Right atrium auricular region (tissue), 2 donors: ENCODE data around the gene MARCHF3. TPM values are rescaled to one million over a fixed set of nuclear protein-coding genes. Genes with fewer than 3 reads are reported as not detected.

Experiments used
- DNase-seq: peaks from one replicate; pipeline ENCODE4 v3.0.0-alpha.2; 2019; ENCODE audit warnings: low spot score
- H3K27ac ChIP-seq, 2 donors: fragments of 200-600 bp; sonication (generic); 1 replicate in 1 of 2; 2 replicates in 1 of 2; pipeline ENCODE4 v1.5.1; 2016 to 2019
- H3K27me3 ChIP-seq, 2 donors: fragments of 200-600 bp; sonication (generic); one replicate each; pipeline versions ENCODE4 v1.5.1 to v1.6.0; 2017 to 2019
- H3K36me3 ChIP-seq: fragments of 200-600 bp; sonication (generic); one replicate; pipeline ENCODE4 v1.5.1; 2016
- H3K4me1 ChIP-seq, 2 donors: fragments of 200-600 bp; sonication (generic); one replicate each; pipeline versions ENCODE4 v1.5.1 to v1.6.0; 2017 to 2019
- H3K4me3 ChIP-seq, 2 donors: fragments of 200-600 bp; sonication (generic); 1 replicate in 1 of 2; 2 replicates in 1 of 2; pipeline ENCODE4 v1.5.1; 2017 to 2019; ENCODE audit warnings: mild to moderate bottlenecking in 1 of 2, moderate library complexity in 1 of 2
- H3K9me3 ChIP-seq, 2 donors: fragments of 200-600 bp; sonication (generic); one replicate each; pipeline ENCODE4 v1.5.1; 2019
- total RNA-seq, 2 donors: library from RNA; depleted of rRNA; stranded (reverse); fragments of >200 nt; gene quantifications; one replicate each; pipeline ENCODE4 v1.1.0, GENCODE V29; 2016
- TF ChIP-seq, protein P1 (sequence below), 2 donors: fragments of 200-600 bp; sonication (generic); IDR thresholded peaks; one replicate each; pipeline ENCODE4 v1.5.1; 2019; ENCODE audit warnings: antibody characterized with exemption in 2 of 2

MARCHF3 gene
- total RNA-seq, 2 donors from 2014 or later = 14.5 to 19.7 TPM

DNA sequence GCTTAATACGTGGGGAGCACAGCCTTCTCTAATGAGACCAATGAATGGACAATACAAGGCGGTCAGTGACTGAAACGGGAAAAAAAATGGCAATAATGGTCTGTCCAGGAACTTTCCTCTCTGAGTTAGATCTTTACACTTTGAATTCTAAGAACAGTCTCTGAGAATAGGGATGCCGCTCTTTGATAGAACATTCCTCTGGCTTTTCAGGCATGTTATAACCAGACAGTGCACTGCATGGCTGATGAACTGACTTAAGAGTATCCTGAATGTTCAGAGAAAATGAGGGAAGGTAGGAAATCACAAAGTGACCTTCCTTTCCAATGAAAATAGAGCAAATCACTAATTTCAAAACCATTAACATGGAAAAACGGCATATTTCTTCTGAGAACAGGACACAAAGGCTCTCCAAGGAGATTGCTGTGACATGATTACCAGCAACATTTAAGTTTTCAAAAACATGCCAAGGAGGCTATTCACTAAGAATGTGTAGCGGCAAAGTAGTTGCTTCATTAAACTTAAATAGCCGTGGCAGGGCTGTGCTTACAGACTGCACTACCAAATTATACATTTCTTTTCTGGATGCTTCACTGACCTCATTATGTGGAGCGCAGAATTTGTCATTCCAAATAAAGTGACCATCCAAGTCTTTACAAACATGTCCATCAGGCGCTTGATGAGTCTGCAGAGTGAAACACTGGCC, 105.9 kb downstream of the MARCHF3 start:
- TF ChIP-seq, protein P1, sequence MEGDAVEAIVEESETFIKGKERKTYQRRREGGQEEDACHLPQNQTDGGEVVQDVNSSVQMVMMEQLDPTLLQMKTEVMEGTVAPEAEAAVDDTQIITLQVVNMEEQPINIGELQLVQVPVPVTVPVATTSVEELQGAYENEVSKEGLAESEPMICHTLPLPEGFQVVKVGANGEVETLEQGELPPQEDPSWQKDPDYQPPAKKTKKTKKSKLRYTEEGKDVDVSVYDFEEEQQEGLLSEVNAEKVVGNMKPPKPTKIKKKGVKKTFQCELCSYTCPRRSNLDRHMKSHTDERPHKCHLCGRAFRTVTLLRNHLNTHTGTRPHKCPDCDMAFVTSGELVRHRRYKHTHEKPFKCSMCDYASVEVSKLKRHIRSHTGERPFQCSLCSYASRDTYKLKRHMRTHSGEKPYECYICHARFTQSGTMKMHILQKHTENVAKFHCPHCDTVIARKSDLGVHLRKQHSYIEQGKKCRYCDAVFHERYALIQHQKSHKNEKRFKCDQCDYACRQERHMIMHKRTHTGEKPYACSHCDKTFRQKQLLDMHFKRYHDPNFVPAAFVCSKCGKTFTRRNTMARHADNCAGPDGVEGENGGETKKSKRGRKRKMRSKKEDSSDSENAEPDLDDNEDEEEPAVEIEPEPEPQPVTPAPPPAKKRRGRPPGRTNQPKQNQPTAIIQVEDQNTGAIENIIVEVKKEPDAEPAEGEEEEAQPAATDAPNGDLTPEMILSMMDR (IDR thresholded peaks at IDR 0.05) = no peak
- Histone ChIP-seq H3K36me3 (no peaks in the 10 kb centered on the region), H3K9me3 (no peaks in the 10 kb centered on the region), H3K27me3 (no peaks in the 10 kb centered on the region), H3K27ac (no peak overlapping the region), H3K4me3 (no peak overlapping the region), H3K4me1 (peaks cover 0 to 27% of the 10 kb centered on the region in 2 donors)
- DNase-seq = no peak

- Histone ChIP-seq H3K36me3 (no peaks in the 10 kb centered on the region), H3K27me3 (no peaks in the 10 kb centered on the region), H3K4me1 (peaks cover 0 to 33% of the 10 kb centered on the region in 2 donors), H3K27ac (peak overlapping the region in 1 of 2 donors; percentile 66), H3K4me3 (no peak overlapping the region), H3K9me3 (no peaks in the 10 kb centered on the region)
- TF ChIP-seq, protein P1 (IDR thresholded peaks at IDR 0.05) = no peak
- DNase-seq = no peak
Measured at GRCh38 chr5:126921241-126922091, 108.9 kb downstream of the MARCHF3 start.

- H3K4me1 ChIP-seq = peaks cover 0 to 33% of the 10 kb centered on the region in 2 donors
- TF ChIP-seq, protein P1 (IDR thresholded peaks at IDR 0.05) = no peak
- no peaks in the 10 kb centered on the region for H3K9me3 ChIP-seq
- no peak overlapping the region for H3K4me3 ChIP-seq
- peak; percentile 63 for DNase-seq
- H3K36me3 ChIP-seq = no peaks in the 10 kb centered on the region
- peak overlapping the region; percentile 59 to 66 for H3K27ac ChIP-seq
- H3K27me3 ChIP-seq = no peaks in the 10 kb centered on the region
Measured at GRCh38 chr5:126920291-126920690, 110.1 kb downstream of the MARCHF3 start.

DNA sequence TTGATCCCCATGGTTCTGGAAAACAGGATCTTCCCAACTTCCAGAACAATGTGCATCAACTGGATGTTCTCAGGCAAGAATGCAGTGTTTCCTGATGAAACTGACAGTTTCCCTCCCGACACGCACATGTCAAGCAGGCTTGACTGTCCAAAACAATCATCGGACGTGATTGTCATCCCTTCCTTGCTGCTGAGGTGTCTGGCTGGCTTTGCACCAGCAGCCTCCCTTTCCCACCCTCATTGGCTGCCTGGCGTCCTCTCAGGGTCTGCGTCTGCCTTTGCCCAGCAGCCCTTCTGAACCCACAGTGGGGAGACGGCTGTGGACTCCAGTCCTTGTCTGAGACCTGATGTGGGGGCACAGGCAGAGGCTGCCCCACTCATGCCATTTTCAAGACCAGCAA, 110.8 kb downstream of the MARCHF3 start:
- H3K36me3 ChIP-seq = no peaks in the 10 kb centered on the region
- H3K27me3 ChIP-seq = no peaks in the 10 kb centered on the region
- DNase-seq = no peak
- peak overlapping the region; percentile 59 to 66 for H3K27ac ChIP-seq
- TF ChIP-seq, protein P1 (IDR thresholded peaks at IDR 0.05) = no peak
- H3K4me1 ChIP-seq = peaks cover 0 to 39% of the 10 kb centered on the region in 2 donors
- H3K9me3 ChIP-seq = no peaks in the 10 kb centered on the region
- no peak overlapping the region for H3K4me3 ChIP-seq

DNA sequence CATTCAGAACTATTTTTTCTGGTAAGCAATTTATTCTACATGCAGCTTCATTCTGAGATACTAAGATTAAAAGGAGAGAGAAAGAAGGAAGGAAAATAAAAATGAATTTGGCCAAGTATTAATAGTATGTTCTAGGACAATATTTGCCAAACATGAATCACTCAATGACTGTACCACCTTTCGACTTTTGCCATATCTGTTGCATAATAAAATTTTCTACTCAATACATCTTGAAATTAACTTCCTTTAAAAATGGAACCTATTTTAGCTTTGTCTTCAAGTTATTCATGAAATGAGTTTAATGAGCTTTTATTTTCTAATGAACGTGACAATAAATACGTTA, 111.8 kb downstream of the MARCHF3 start:
- DNase-seq = no peak
- H3K27me3 ChIP-seq = no peaks in the 10 kb centered on the region
- no peak overlapping the region for H3K27ac ChIP-seq
- TF ChIP-seq, protein P1 (IDR thresholded peaks at IDR 0.05) = no peak
- H3K4me1 ChIP-seq = peaks cover 0 to 39% of the 10 kb centered on the region in 2 donors
- H3K4me3 ChIP-seq = no peak overlapping the region
- H3K9me3 ChIP-seq = no peaks in the 10 kb centered on the region
- no peaks in the 10 kb centered on the region for H3K36me3 ChIP-seq
